Bone marrow (tissue), 2 donors: Measurements from ENCODE around the gene RNF2.
A peak's percentile ranks its signal among the peaks of the same experiment; 100 is the strongest.
"Not testable (repeated sequence)": the region's sequence is repeated elsewhere in the genome, so short reads cannot be mapped to it uniquely, and the experiment has no call there.

Source experiments
- DNase-seq, 2 donors: peaks; one replicate each; lab custom pipeline; 2025; lab: John Stamatoyannopoulos, UW

Gene RNF2

DNA sequence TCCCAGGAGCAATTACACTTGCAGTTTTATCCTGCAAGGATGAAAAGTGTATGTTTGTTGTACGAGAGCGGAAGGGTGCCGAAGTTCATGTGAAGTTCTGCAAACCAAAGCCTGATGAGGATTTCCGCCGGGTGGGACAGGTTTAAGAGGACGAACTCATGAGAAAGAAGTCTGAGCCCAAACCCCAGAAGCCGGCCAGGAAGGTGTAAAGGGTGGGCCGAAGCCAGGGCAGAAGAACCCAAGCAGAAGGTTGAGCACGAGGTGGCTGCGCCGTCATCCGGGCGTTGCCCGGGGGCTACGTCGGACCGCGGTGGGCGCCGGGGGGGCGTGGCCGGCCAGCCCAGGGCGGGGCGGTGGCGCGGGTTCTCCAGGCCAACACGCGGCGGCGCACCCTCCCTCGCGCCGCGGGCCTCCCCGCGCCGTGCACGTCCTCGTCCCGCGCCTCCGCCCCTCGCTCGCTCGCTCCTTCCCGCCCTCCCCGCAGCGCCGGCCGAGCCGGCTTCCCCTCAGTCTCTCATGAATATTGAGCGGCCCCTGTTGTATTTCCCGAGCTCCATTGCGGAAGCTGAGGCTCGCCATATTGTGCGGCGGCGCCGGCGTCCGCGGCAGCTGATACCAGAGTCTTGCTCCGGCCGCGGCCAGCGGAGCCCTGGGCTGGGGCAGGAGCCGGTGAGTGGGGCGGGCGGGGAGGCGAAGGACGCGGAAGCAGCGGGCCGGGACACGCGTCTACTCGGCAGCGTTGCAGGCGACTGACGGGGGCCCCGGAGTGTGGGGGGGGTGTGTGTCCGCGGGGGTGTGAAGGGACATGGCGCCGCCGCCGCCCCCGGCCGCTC, at the start of gene RNF2:
Gene RNF2, plus strand, starts transcription at position 578 of the 833 bp plus-strand sequence. CDS start 41,996 bp downstream, outside the sequence.
- DNase-seq: peak; percentile 66 to 77

DNA sequence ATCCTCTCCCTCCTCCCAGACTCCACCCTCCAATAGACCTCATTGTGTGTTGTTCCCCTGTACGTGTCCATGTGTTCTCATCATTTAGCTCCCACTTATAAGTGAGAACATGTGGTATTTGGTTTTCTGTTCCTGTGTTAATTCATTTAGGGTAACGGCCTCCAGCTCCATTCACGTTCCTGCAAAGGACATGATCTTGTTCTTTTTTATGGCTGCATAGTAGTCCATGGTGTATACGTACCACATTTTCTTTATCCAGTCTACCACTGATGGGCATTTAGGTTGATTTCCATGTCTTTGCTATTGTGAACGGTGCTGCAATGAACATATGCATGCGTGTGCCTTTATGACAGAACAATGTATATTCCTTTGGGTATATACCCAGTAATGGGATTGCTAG, 45.4 kb upstream of the RNF2 start:
- DNase-seq: not testable (repeated sequence)

- not testable (repeated sequence) for DNase-seq
Observed at GRCh38 chr1:185001312-185001880, 44.0 kb upstream of the RNF2 start.

- DNase-seq: no peak
Observed at GRCh38 chr1:185008838-185009237, 36.5 kb upstream of the RNF2 start.

GRCh38 chr1:185010361-185010760, 35.0 kb upstream of the RNF2 start:
- no peak for DNase-seq

DNA sequence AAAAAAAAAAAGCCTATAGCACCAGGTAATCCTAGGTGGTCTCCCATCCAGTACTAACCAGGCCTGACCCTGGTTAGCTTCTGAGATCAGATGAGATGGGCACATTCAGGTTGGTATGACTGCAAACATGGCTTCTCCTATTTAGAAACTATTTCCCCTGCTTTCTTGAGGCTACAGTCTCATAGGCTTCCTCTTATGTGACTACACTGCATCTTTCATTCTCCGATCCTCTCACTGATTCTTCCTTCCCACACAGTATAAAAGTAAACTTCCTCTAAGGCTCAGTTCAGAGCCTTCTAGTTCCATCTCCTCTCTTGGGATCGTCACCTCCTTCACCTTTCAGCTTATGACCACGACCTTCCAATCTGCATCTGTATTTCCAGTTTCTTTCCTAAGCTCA, 30.4 kb upstream of the RNF2 start:
- DNase-seq: no peak

DNA sequence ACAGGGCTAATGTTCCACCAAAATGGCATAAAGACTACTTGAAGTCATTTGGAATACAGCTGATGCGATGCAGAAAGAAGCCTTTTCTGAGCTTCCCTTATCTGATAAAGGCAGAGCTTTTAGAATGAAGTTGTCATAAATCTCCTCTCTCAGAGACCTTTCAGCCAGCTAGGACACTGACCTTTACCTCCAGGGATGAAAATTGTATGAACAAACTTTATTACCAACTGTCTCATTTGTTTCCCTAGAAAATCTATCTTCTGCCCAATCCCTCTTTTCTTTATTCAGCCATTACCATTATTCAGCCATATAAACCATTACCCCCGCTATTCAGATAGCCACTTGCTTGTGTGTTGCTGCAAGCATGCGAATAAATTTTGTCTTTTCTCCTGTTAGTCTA, 29.7 kb upstream of the RNF2 start:
- DNase-seq: no peak

DNA sequence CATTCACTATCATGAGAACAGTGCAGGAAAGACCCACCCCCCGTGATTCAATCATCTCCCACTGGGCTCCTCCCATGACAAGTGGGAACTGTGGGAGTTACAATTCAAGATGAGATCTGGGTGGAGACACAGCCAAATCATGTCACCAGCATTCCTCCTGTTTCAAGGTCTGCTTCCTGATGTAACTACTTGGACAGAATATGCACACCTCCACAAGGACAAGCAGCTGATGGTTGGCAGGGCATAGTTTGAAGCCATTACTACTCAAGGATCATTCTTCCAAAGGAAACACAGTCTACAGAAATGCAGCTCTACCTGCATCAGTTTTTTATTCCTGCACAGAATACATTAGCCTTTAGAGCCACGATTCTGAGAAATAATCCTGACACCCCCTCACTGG, 28.5 kb upstream of the RNF2 start:
- no peak for DNase-seq

DNA sequence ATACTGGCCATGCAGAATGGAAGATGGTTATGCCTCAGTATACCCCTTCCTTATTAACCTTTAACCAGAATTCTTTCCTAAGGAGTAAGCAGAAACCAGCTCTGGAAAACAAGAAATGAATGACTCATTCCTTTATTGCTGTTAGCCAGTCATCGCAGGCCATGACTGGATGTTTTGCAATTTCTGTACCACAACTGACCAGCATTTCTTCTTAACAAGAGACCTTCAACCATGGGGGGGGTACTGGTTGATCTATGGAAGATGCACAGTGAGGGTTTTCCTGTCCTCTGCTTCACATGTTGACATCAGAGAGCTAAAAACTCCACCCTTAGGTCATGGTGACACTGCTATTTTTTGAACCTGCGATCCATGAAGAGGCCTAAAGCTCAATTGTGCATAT, 28.0 kb upstream of the RNF2 start:
- no peak for DNase-seq

DNA sequence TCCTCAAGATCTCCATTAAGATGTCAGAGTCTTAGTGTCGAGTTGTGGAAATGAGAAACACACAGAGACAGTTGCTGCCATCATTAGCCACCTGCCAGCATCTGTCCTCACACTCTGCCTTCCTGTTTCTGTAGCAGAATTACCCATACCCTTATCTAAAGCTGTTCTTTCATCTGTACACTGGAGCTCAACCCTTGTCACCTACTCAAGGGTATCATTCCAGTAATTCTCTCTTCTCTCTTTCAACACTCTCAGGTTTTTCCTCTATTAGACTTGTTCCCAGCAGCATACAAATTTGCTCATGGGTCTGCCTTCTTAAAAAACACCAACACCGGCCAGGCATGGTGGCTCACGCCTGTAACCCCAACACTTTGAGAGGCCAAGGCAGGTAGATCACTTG, 27.4 kb upstream of the RNF2 start:
- DNase-seq: no peak

DNA sequence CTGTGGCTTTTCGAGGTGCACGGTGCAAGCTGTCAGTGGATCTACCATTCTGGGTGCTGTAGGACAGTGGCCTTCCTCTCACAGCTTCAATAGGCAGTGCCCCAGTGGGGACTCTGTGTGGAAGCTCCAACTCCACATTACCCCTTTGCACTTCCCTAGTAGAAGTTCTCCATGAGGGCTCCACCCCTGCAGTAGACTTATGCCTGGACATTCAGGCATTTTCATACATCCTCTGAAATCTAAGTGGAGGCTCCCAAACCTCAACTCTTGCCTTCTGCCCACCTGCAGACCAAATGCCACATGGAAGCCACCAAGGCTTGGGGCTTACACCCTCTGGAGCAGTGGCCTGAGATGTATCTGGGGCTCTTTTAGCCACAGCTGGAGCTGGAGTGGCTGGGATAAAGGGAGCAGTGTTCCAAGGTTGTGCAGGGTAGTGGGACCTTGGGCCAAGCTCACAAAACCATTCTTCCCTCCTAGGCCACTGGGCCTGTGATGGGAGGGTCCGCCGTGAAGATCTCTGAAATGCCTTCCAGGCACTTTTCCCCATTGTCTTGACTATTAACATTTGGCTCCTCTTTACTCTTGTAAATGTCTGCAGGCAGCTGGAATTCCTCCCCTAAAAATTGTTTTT, 18.0 kb upstream of the RNF2 start:
- DNase-seq: no peak

DNA sequence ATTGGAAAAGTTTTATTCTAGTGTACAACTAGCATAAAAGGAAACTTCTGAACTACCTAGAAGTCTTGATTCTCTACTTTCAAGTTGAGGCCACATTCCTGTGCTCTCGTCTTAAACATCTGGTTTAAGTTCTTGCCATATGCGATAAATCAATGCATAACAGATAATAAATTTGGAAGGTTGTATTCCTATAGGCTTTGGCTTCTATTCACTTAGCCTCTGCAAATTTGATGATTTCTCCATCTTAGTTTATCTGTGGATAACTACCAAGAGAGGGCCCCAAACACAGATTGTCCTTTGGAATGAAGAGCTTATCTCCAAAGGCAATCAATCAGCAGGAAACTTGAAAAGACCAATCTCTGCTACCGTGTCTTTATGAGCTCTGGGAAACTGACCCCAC, 11.7 kb upstream of the RNF2 start:
- DNase-seq: no peak

DNA sequence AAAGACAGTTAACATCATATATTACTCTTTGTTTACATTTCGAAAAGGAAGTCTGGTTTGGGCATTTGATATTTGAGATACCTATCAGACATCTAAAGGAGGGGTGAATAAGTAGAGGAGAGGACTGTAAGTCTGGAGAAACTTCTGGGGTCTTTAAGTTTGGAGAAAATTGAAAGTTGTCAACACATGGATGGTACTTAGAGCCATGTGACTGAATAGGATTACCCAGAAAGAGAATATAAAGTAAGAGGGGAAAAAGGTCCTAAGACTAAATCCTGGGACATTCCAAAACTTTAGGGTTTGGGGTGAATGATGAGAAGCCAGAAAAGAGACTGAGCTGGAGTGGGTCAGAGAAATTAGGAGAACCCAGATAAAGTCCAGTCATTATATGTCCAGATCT, 10.1 kb upstream of the RNF2 start:
- no peak for DNase-seq

- DNase-seq: no peak
Observed at GRCh38 chr1:185038813-185039376, 6.5 kb upstream of the RNF2 start.

DNA sequence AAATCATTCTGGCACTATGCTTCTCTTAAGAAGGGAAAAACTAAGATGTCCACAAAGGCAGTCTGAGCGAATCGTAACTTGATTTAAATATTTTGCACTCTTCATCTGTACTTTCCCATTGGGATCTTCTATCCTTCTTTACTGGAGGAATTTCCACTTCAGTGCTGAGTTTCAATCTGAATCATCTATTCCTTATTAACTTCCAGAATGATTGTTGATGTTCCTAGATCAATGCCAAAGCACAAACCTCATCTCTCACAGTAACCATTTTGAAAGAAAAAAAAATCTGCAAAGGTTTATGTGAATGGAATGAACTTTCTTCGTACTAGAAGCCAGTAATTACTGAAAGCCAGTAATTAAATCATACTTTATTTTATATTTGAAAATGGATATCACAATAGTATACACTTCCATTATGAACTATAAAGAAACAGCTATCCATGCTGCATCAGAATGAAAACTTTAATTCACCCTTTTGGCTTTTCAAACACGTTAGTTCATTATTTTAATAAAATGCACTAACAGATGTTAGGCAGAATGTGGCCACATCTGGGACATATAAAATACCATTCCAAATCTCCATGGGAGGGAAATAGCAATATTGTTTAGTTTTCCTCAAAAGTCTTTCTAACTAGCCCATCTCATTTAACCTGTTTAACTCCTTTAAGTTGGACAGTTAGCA, 5.5 kb upstream of the RNF2 start:
- DNase-seq: no peak

GRCh38 chr1:185040408-185040735, 5.0 kb upstream of the RNF2 start:
- peak in 1 of 2 donors; percentile 22 for DNase-seq

GRCh38 chr1:185041742-185042141, 3.6 kb upstream of the RNF2 start:
- DNase-seq: no peak

DNA sequence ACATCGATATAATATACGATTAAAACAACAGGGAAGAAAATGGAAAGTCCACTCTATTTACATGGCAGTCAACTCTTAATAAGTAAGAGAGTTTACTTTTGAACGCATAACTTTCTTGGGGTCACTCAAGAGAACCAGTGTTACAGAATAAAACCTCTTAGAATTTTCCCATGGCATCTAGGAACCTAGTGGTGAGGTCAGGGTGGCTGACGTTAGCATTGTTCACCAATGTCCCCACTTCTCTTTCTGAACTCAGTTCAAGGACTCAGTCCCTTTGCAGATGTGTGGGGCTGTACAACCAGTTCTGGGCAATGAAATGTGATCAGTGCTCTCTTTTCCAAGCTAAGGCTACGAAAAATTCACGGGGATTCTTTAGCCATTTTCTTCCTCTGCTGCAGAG, 2.6 kb upstream of the RNF2 start:
- no peak for DNase-seq

DNA sequence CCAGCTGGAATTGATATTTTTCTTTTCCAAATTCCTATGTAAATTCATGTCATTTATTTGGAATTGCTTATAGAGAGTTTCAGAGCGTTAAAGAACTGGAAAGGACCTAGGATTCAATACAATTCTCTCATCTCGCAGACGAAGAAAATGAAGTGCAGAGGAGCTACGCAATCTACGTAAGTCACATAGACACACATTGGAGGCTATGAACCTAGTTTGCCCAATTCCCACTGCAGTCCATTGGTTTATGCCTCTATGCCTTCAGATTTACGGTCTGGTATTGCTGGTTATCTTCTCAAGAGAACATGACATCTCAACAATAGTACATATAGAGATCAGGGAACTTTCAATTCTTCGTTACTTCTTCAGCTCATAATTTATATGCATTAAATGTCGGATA, 971 bp upstream of the RNF2 start:
- no peak for DNase-seq

GRCh38 chr1:185045814-185046492, 595 bp downstream of the RNF2 start:
- DNase-seq: peak in 1 of 2 donors; percentile 35

DNA sequence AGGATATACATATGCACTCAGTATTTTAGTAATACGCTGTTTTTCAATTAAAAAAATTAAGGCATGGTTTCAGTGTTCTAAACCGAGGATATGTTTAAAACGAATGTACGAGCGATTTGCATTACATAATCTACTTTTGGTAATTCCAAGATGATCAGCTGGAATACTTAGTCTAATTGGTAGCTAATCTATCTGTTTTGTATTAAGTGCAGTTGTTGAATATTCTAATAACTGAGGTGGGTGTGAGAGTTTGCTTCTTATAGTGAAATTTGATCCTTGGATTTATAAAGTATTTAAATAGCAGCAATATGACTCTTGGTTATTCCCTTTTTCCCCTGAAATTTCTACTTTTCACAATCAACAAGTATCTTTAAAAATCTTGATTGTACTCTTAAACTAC, 1.3 kb downstream of the RNF2 start:
- no peak for DNase-seq

DNA sequence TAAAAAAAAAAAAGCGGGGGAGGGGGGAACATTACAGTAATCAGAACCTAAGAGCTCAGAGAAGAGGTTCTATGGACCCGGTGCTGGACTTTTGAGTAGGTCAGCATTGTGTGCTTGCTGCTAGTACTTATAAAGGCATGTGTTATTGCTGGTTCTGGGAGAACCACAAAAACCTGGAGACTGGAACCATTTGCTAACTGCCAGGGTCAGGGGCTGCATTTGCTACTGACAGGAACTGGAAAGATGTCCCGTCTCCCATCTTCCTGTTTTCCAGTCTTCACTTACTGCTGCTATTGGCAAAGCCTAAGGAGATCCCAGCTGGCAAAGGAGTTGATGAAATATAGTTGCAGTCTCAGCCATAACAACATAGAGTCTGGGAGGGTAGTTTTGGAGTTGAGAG, 4.3 kb downstream of the RNF2 start:
- DNase-seq: no peak
